Neural progenitor cell (in vitro differentiated cells): Measurements from ENCODE around the gene CHKB.

Experiments used
- EZH2 ChIP-seq: fragments of 200-600 bp; sonication (generic); IDR thresholded peaks from 2 replicates; pipeline ENCODE4 v1.6.1; 2017; ENCODE audit warnings: antibody characterized with exemption, mild to moderate bottlenecking, moderate library complexity
- TF ChIP-seq, protein P1 (sequence below): fragments of 200-600 bp; sonication (generic); IDR thresholded peaks from 2 replicates; pipeline ENCODE4 v1.5.1; 2017; ENCODE audit warnings: antibody characterized with exemption, mild to moderate bottlenecking

DNA sequence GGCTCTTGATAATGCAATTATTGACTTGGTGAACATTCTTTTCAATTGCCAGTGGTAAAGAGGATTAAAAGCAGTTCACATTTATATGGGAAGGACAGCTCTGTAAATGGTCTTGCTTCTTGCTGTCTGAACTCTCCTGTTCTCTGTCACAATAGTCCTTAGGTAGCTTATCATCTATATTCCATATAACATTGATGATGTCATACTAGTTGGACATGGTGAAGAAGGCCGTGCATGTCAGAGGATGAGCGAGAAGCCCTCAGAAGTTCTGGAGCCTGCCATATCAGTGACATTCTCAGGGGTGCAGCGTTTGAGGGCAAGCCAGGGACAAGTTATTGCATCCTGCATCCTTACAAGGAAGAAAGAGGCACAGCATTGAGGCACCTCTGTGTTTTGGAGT, 2.6 kb upstream of the CHKB start:
- TF ChIP-seq, protein P1, sequence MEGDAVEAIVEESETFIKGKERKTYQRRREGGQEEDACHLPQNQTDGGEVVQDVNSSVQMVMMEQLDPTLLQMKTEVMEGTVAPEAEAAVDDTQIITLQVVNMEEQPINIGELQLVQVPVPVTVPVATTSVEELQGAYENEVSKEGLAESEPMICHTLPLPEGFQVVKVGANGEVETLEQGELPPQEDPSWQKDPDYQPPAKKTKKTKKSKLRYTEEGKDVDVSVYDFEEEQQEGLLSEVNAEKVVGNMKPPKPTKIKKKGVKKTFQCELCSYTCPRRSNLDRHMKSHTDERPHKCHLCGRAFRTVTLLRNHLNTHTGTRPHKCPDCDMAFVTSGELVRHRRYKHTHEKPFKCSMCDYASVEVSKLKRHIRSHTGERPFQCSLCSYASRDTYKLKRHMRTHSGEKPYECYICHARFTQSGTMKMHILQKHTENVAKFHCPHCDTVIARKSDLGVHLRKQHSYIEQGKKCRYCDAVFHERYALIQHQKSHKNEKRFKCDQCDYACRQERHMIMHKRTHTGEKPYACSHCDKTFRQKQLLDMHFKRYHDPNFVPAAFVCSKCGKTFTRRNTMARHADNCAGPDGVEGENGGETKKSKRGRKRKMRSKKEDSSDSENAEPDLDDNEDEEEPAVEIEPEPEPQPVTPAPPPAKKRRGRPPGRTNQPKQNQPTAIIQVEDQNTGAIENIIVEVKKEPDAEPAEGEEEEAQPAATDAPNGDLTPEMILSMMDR, result no peak
- TF ChIP-seq EZH2, result no peak
